ENCODE data around the gene DAP3. TPM values are rescaled to one million over a fixed set of nuclear protein-coding genes. Genes with fewer than 3 reads are reported as not detected.
"Not testable (repeated sequence)": the region's sequence is repeated elsewhere in the genome, so short reads cannot be mapped to it uniquely, and the experiment has no call there.

DAP3 gene
- total RNA-seq, 4 donors from 2014 or later = 81.4 to 115 (median 107) TPM

DNA sequence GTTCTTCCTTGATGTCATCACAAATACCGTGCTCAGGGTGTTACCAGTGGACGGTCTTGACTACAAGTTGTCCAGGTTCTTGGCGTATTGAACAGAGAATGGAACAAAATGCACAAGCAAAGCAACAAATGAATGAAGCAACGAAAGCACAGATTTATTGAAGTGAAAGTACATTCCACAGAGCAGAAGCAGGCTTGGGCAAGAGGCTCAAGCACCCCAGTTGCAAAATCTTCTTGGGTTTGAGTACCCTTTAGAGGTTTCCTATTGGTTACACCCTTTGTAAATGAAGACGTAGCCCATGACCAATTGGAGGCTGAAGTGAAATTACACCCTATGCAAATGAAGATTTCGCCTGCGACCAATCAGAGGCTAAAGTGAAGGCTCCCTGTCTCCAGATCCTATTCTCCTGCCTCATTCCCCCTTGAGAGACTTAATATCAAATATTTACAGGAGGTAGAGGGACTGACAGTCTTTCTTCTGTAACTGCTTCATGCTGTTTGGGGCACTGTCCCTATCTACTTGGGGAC, 38.6 kb upstream of the DAP3 start:
- no peaks in the 10 kb centered on the region for H3K36me3 ChIP-seq
- H3K9me3 ChIP-seq = no peaks in the 10 kb centered on the region
- WGBS, 2 donors (ENCODE audit: low coverage in 1 of 2) = 90 to 92% methylated on average over 4 of the region's 7 CpGs
- H3K4me1 ChIP-seq = peaks cover 0 to 32% (median 3%) of the 10 kb centered on the region in 3 donors
- no peak for ATAC-seq
- TF ChIP-seq POLR2AphosphoS5 (IDR thresholded peaks at IDR 0.05) = no peak
- TF ChIP-seq POLR2A (IDR thresholded peaks at IDR 0.05) = no peak
- TF ChIP-seq CTCF (IDR thresholded peaks at IDR 0.05) = no peak
- TF ChIP-seq EP300 (IDR thresholded peaks at IDR 0.05) = no peak
- H3K27me3 ChIP-seq = no peaks in the 10 kb centered on the region
- no peak overlapping the region for H3K27ac ChIP-seq
- H3K4me3 ChIP-seq = no peak overlapping the region

GRCh38 chr1:155651861-155652661, 36.8 kb upstream of the DAP3 start:
- Histone ChIP-seq H3K9me3 (no peaks in the 10 kb centered on the region), H3K4me1 (peaks cover 0 to 20% (median 0%) of the 10 kb centered on the region in 3 donors), H3K27ac (no peak overlapping the region), H3K27me3 (no peaks in the 10 kb centered on the region), H3K36me3 (no peaks in the 10 kb centered on the region), H3K4me3 (no peak overlapping the region)
- no peak for ATAC-seq
- 60 to 88% methylated on average over 3 of the region's 3 CpGs for WGBS, 2 donors (ENCODE audit: low coverage in 1 of 2)
- TF ChIP-seq POLR2AphosphoS5 (IDR thresholded peaks at IDR 0.05) = no peak
- TF ChIP-seq POLR2A (IDR thresholded peaks at IDR 0.05) = no peak
- no peak for TF ChIP-seq EP300 (IDR thresholded peaks at IDR 0.05)
- TF ChIP-seq CTCF (IDR thresholded peaks at IDR 0.05) = no peak

GRCh38 chr1:155652951-155653350, 35.9 kb upstream of the DAP3 start:
- no peak for ATAC-seq
- H3K27me3 ChIP-seq = no peaks in the 10 kb centered on the region
- no peaks in the 10 kb centered on the region for H3K36me3 ChIP-seq
- H3K4me3 ChIP-seq = no peak overlapping the region
- no peaks in the 10 kb centered on the region for H3K9me3 ChIP-seq
- peaks cover 0 to 16% (median 0%) of the 10 kb centered on the region in 3 donors for H3K4me1 ChIP-seq
- TF ChIP-seq CTCF (IDR thresholded peaks at IDR 0.05) (no peak), EP300 (IDR thresholded peaks at IDR 0.05) (no peak), POLR2A (IDR thresholded peaks at IDR 0.05) (no peak), POLR2AphosphoS5 (IDR thresholded peaks at IDR 0.05) (no peak)
- WGBS, 2 donors (ENCODE audit: low coverage in 1 of 2) = 76 to 79% methylated on average over 3 of the region's 3 CpGs
- no peak overlapping the region for H3K27ac ChIP-seq

DNA sequence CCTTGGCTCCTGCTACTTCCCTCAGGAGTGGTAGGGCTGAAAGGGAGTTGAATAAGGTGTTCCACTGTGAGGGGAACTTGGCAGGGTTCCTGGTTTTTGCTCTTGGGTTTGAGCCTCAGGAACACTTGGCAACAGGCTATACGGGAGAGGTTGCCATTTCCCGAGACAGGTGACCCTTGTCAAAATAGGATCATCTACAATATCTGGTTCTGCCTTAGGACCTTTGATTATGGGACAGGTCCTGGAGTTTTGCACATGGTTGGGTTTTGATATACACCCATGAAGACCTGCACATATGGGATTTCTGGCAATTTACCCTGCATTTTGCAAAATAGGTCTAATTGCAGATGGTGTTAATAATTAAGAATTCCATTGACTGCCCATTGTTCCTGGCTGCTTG, 31.4 kb upstream of the DAP3 start:
- Histone ChIP-seq H3K27me3 (no peaks in the 10 kb centered on the region), H3K9me3 (no peaks in the 10 kb centered on the region), H3K36me3 (peaks cover 0 to 44% of the 10 kb centered on the region in 2 donors), H3K4me1 (no peaks in the 10 kb centered on the region), H3K4me3 (no peak overlapping the region), H3K27ac (no peak overlapping the region)
- TF ChIP-seq EP300 (IDR thresholded peaks at IDR 0.05) (no peak), CTCF (IDR thresholded peaks at IDR 0.05) (no peak), POLR2AphosphoS5 (IDR thresholded peaks at IDR 0.05) (no peak), POLR2A (IDR thresholded peaks at IDR 0.05) (no peak)
- no peak for ATAC-seq
- WGBS, 2 donors (ENCODE audit: low coverage in 1 of 2) = 47 to 59% methylated on average over 2 of the region's 2 CpGs

DNA sequence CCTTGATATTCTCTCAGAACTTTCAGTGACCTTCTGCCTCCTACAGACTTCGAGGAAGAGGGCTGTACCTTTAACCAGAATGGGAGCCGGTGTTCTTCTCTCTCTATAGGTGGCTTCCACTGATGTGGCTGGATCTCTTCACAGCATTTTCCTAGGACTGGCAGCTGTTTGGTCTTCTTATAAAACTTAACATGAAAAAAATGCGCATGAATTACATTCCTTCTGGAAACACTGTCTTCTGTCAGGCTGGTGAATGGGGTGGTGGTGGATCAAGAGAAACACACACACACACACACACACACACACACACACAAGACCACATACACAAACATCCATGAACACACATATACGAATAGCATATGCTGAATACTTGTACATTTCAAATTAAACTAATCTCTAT, 27.7 kb upstream of the DAP3 start:
- not testable (repeated sequence) for H3K27me3 ChIP-seq, H3K4me3 ChIP-seq, H3K4me1 ChIP-seq, H3K27ac ChIP-seq, H3K9me3 ChIP-seq, ATAC-seq
- H3K36me3 ChIP-seq = peaks cover 0 to 81% of the 10 kb centered on the region in 2 donors
- 86 to 90% methylated on average over 2 of the region's 4 CpGs for WGBS, 2 donors (ENCODE audit: low coverage in 1 of 2)
